ENCODE data around the gene YTHDC1.
A peak's percentile ranks its signal among the peaks of the same experiment; 100 is the strongest.

YTHDC1 gene

DNA sequence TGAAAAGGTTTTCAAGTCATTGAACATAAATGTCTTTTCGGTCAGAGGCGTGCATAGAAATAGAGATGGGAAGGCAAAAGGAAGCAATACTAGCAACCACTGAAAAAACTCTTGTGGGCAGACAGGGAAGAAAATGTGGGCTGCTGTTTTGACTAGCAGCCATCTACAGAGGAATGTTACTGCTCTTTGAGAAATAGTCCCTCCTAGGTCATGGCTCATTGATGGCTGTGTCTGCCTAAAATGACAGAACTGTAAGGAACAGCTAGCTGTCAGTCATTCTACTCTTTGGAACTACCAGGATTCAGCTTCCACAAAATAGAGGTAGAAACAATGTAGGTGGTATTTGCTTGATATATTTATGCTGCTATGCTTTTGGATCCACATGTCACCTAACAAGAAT lies 77.5 kb downstream of the YTHDC1 start:
- Histone ChIP-seq H3K27ac (ENCODE audit: poor library complexity, severe bottlenecking) (peak overlapping the region; percentile 24), H3K9me3 (ENCODE audit: severe bottlenecking) (no peaks in the 10 kb centered on the region), H3K36me3 (ENCODE audit: low read depth) (no peaks in the 10 kb centered on the region), H3K4me3 (ENCODE audit: severe bottlenecking) (no peak overlapping the region), H3K4me1 (ENCODE audit: insufficient read depth, poor library complexity, severe bottlenecking) (peaks cover 19% of the 10 kb centered on the region), H3K27me3 (ENCODE audit: insufficient read depth, poor library complexity, severe bottlenecking) (no peaks in the 10 kb centered on the region)
- DNase-seq (ENCODE audit: low spot score) (no peak), ATAC-seq (ENCODE audit: low read depth) (no peak)
- TF ChIP-seq, protein P1, sequence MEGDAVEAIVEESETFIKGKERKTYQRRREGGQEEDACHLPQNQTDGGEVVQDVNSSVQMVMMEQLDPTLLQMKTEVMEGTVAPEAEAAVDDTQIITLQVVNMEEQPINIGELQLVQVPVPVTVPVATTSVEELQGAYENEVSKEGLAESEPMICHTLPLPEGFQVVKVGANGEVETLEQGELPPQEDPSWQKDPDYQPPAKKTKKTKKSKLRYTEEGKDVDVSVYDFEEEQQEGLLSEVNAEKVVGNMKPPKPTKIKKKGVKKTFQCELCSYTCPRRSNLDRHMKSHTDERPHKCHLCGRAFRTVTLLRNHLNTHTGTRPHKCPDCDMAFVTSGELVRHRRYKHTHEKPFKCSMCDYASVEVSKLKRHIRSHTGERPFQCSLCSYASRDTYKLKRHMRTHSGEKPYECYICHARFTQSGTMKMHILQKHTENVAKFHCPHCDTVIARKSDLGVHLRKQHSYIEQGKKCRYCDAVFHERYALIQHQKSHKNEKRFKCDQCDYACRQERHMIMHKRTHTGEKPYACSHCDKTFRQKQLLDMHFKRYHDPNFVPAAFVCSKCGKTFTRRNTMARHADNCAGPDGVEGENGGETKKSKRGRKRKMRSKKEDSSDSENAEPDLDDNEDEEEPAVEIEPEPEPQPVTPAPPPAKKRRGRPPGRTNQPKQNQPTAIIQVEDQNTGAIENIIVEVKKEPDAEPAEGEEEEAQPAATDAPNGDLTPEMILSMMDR (IDR thresholded peaks at IDR 0.05; ENCODE audit: poor library complexity, severe bottlenecking), result no peak

DNA sequence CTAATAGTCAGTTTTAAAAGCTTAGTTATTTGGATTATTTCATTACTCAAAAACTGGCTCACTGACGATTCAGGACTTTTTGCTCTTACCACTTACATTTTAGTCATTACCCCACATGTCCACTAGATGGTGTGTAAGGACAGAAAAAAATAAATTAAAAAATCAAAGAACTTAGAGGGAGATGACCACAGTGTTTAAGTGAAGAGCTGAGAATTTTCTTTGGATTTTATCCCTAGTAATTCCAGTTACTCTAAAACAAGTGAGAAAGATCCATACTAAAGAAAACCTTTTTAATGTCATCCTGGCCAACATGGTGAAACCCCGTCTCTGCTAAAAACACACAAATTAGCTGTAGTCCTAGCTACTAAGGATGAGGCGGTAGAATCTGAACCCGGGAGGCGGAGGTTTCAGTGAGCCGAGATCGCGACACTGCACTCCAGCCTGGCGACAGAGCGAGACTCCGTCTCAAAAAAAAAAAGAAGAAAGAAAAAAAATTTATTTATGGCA lies 78.0 kb downstream of the YTHDC1 start:
- peaks cover 21% of the 10 kb centered on the region for H3K4me1 ChIP-seq (ENCODE audit: insufficient read depth, poor library complexity, severe bottlenecking)
- no peak for DNase-seq (ENCODE audit: low spot score)
- TF ChIP-seq, protein P1 (IDR thresholded peaks at IDR 0.05; ENCODE audit: poor library complexity, severe bottlenecking), result peak; percentile 84
- no peaks in the 10 kb centered on the region for H3K9me3 ChIP-seq (ENCODE audit: severe bottlenecking)
- H3K27ac ChIP-seq (ENCODE audit: poor library complexity, severe bottlenecking), result no peak overlapping the region
- H3K4me3 ChIP-seq (ENCODE audit: severe bottlenecking), result no peak overlapping the region
- H3K27me3 ChIP-seq (ENCODE audit: insufficient read depth, poor library complexity, severe bottlenecking), result no peaks in the 10 kb centered on the region
- ATAC-seq (ENCODE audit: low read depth), result peak; percentile 53; the same call in 2 of the 3 replicates
- no peaks in the 10 kb centered on the region for H3K36me3 ChIP-seq (ENCODE audit: low read depth)

DNA sequence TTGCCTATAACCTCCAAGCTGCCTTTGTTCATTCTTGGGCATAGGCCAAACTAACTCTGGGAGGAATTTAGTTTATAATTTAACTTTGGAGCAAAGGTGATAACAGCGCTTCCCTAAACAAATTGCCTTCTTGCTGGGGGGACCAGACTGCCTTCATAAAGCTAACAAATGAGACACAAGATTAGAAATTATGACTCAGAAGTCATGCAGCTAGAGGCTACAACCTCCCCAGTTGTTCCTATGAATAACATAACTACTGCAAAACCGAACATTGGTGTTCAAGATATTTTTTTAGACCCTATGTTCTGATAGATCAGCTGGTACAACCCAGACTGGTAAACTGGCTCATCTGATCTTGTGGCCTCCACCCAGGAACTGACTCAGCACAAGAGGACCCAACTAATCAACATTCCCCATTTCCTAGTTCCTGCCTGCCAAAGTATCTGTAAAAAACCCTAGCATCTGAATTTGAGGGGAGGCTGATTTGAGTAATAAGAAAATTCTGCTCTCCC lies 82.4 kb downstream of the YTHDC1 start:
- H3K4me3 ChIP-seq (ENCODE audit: severe bottlenecking), result no peak overlapping the region
- peak; percentile 25; the same call in 1 of the 3 replicates for ATAC-seq (ENCODE audit: low read depth)
- H3K27ac ChIP-seq (ENCODE audit: poor library complexity, severe bottlenecking), result peak overlapping the region; percentile 46
- H3K36me3 ChIP-seq (ENCODE audit: low read depth), result no peaks in the 10 kb centered on the region
- no peak for DNase-seq (ENCODE audit: low spot score)
- H3K27me3 ChIP-seq (ENCODE audit: insufficient read depth, poor library complexity, severe bottlenecking), result no peaks in the 10 kb centered on the region
- H3K9me3 ChIP-seq (ENCODE audit: severe bottlenecking), result no peaks in the 10 kb centered on the region
- peaks cover 11% of the 10 kb centered on the region for H3K4me1 ChIP-seq (ENCODE audit: insufficient read depth, poor library complexity, severe bottlenecking)
- TF ChIP-seq, protein P1 (IDR thresholded peaks at IDR 0.05; ENCODE audit: poor library complexity, severe bottlenecking), result no peak

DNA sequence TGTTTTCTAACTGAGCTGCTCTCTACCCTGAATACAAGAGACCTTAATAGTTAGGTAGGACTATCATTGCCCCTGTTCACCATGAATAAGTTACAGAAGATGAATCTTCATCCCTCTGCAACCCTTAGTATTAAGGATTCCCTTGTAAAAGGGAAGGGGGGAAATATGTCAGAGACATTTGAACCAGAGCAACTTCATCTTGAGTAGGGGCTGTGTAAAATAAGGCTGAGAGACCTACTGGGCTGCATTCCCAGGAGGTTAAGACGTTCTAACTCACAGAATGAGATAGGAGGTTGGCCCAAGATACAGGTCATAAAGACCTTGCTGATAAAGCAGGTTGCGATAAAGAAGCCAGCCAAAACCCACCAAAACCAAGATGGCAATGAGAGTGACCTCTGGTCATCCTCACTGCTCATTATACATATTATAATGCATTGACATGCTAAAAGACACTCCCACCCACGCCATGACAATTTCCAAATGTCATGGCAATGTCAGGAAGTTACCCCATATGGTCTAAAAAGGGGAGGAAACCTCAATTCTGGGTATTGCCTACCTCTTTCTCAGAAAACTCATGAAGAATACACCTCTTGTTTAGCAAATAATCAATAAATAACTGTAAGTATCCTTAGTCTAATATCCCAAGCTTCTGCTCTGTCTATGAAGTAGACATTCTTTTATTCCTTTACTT lies 84.9 kb downstream of the YTHDC1 start:
- peaks cover 11% of the 10 kb centered on the region for H3K4me1 ChIP-seq (ENCODE audit: insufficient read depth, poor library complexity, severe bottlenecking)
- TF ChIP-seq, protein P1 (IDR thresholded peaks at IDR 0.05; ENCODE audit: poor library complexity, severe bottlenecking), result no peak
- DNase-seq (ENCODE audit: low spot score), result no peak
- H3K9me3 ChIP-seq (ENCODE audit: severe bottlenecking), result no peaks in the 10 kb centered on the region
- no peak overlapping the region for H3K27ac ChIP-seq (ENCODE audit: poor library complexity, severe bottlenecking)
- H3K4me3 ChIP-seq (ENCODE audit: severe bottlenecking), result no peak overlapping the region
- H3K36me3 ChIP-seq (ENCODE audit: low read depth), result no peaks in the 10 kb centered on the region
- no peaks in the 10 kb centered on the region for H3K27me3 ChIP-seq (ENCODE audit: insufficient read depth, poor library complexity, severe bottlenecking)
- ATAC-seq (ENCODE audit: low read depth), result no peak

All from RWPE2 (cell line).